ENCODE measurements around the gene FOXE3. TPM values are rescaled to one million over a fixed set of nuclear protein-coding genes. Genes with fewer than 3 reads are reported as not detected.

The FOXE3 gene
- total and polyA plus RNA-seq, 9 of the 15 experiments (the other 6 are each of a cell fraction or from before 2014, with no cell fraction given) = not detected

DNA sequence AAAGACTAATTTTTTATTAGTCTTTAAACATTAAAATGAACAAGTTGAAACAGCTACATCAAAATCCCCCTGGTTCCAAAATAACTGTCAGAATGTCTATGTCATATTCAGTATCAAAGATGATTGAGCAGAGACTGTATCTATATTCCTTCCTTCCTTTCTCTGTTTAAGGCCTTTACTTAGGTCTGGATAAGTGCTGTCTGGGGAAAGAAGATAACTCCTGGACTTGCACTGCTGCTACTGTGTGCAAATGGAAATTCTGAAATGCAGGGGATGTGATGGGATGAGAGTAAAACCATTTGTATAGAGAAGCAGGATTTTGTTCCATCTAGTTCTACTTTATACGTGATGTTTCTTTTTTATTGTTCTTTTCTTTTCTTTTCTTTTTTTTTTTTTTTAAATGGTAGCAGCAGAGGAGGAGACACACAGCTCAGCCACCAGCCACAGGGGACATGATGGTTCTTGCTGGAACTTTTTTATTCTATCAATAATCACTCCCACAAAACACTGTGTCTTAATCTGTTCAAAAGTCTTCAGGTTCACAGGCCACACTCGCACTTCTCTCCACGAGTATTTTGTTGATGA, 33.6 kb upstream of the FOXE3 start (continued):
- TF ChIP-seq SETDB1 (IDR thresholded peaks at IDR 0.05; ENCODE audit: low read length) (no peak), MTF1 (CRISPR knock-in tag; IDR thresholded peaks at IDR 0.05; ENCODE audit: borderline replicate concordance) (no peak), CREB5 (CRISPR knock-in tag; IDR thresholded peaks at IDR 0.05) (no peak), ZNF75A (CRISPR knock-in tag; IDR thresholded peaks at IDR 0.05) (no peak), PKNOX1 (IDR thresholded peaks at IDR 0.05) (peak; percentile 54; the same call in 1 of the 2 replicates), TRIM28 (IDR thresholded peaks at IDR 0.05) (no peak), FOXM1 (IDR thresholded peaks at IDR 0.05; ENCODE audit: low read depth) (peak; percentile 21; the same call in 1 of the 2 replicates), FOXM1 (CRISPR knock-in tag; IDR thresholded peaks at IDR 0.05; ENCODE audit: low read depth) (no peak), DACH1 (IDR thresholded peaks at IDR 0.05; ENCODE audit: partially characterized antibody) (no peak), CHCHD3 (CRISPR knock-in tag; IDR thresholded peaks at IDR 0.05) (no peak), CHD7 (IDR thresholded peaks at IDR 0.05; ENCODE audit: low read depth, low read length) (no peak)
- TF ChIP-seq, protein P1, sequence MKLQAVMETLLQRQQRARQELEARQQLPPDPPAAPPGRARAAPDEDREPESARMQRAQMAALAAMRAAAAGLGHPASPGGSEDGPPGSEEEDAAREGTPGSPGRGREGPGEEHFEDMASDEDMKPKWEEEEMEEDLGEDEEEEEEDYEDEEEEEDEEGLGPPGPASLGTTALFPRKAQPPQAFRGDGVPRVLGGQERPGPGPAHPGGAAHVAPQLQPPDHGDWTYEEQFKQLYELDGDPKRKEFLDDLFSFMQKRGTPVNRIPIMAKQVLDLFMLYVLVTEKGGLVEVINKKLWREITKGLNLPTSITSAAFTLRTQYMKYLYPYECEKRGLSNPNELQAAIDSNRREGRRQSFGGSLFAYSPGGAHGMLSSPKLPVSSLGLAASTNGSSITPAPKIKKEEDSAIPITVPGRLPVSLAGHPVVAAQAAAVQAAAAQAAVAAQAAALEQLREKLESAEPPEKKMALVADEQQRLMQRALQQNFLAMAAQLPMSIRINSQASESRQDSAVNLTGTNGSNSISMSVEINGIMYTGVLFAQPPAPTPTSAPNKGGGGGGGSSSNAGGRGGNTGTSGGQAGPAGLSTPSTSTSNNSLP (IDR thresholded peaks at IDR 0.05; ENCODE audit: borderline replicate concordance, low read depth, low read length) = peak; percentile 67

All from K562 (cell line).